Stomach (tissue), 9 donors: ENCODE data around the gene COQ4. TPM values are rescaled to one million over a fixed set of nuclear protein-coding genes. Genes with fewer than 3 reads are reported as not detected.

Source experiments
- DNase-seq, 2 donors: peaks; one replicate each; pipeline versions ENCODE4 v3.0.0 to v3.0.0-alpha.2; 2013 to 2019
- H3K27ac ChIP-seq, 5 donors: fragments of 200-600 bp in 4 of 5; sonication (generic) in 4 of 5; one replicate each; pipeline ENCODE4 v1.5.1; 2013 to 2019; ENCODE audit warnings: mild to moderate bottlenecking in 1 of 5, moderate library complexity in 1 of 5
- H3K27me3 ChIP-seq, 3 donors: fragments of 200-600 bp; sonication (generic); one replicate each; pipeline ENCODE4 v1.5.1; 2017 to 2019; ENCODE audit warnings: mixed run types in 1 of 3
- H3K36me3 ChIP-seq, 4 donors: fragments of 200-600 bp; sonication (generic); 1 replicate in 3 of 4; 2 replicates in 1 of 4; pipeline ENCODE4 v1.5.1; 2016 to 2019
- H3K4me1 ChIP-seq, 4 donors: fragments of 200-600 bp; sonication (generic); one replicate each; pipeline ENCODE4 v1.5.1; 2016 to 2019
- H3K4me3 ChIP-seq, 4 donors: fragments of 200-600 bp; sonication (generic) in 3 of 4; one replicate each; pipeline ENCODE4 v1.5.1; 2016 to 2019; ENCODE audit warnings: mild to moderate bottlenecking in 1 of 4
- H3K9me3 ChIP-seq, 4 donors: fragments of 200-600 bp; sonication (generic); one replicate each; pipeline ENCODE4 v1.5.1; 2016 to 2019
- EP300 ChIP-seq: sonication (generic); formaldehyde crosslinking; IDR thresholded peaks from one replicate; pipeline ENCODE4 v1.6.1; 2017; ENCODE audit warnings: antibody characterized with exemption
- POLR2A ChIP-seq, 4 donors: fragments of 450-650 bp; IDR thresholded peaks; one replicate each; pipeline ENCODE4 v1.6.1; 2016; ENCODE audit warnings: antibody characterized with exemption in 4 of 4, control low read depth in 2 of 4, mild to moderate bottlenecking in 1 of 4, moderate library complexity in 1 of 4
- POLR2AphosphoS5 ChIP-seq, 3 donors: sonication (generic); formaldehyde crosslinking; IDR thresholded peaks; one replicate each; pipeline ENCODE4 v1.6.1; 2016; ENCODE audit warnings: antibody characterized with exemption in 3 of 3
- WGBS, 5 donors: extraction: QIAGEN DNeasy Blood & Tissue Kit in 3 of 5; methylation state at CpG; one replicate each; pipeline versions ENCODE4 v1.1.5 to v1.1.7; 2013 to 2018; 5-methylcytosine and 5-hydroxymethylcytosine counted together
- intact Hi-C: fragments of 100-400 bp; cut with DNase I; formaldehyde crosslinking; loops from one replicate; pipeline ENCODE4 v1.15.1; 2023; ENCODE audit warnings: low total_unique reads
- polyA plus RNA-seq, 3 donors: library from polyadenylated mRNA; stranded (reverse); fragments of 200-250 nt; gene quantifications; one replicate each; pipeline ENCODE4 v1.2.3, GENCODE V29; 2013
- total RNA-seq, 5 donors: library from RNA; depleted of rRNA; stranded (reverse); fragments of >200 nt; gene quantifications; one replicate each; pipeline versions ENCODE4 v1.1.0 to v1.2.3, GENCODE V29; 2014 to 2016
- TF ChIP-seq, protein P1 (sequence below), 7 experiments: fragments of 450-650 bp in 4 of 7; fragments of 200-600 bp in 3 of 7; sonication (generic) in 3 of 7; IDR thresholded peaks; one replicate each; pipeline ENCODE4 v1.5.1; 2016 to 2019; ENCODE audit warnings: antibody characterized with exemption in 7 of 7, control low read depth in 2 of 7, mild to moderate bottlenecking in 1 of 7
- donor health status: healthy with polysubstance abuse.
- donor health status: Bipolar disorder and iron deficiency.
- donor health status: healthy.

Gene COQ4
- total and polyA plus RNA-seq, 8 donors = 10.5 to 156 (median 63.7) TPM

DNA sequence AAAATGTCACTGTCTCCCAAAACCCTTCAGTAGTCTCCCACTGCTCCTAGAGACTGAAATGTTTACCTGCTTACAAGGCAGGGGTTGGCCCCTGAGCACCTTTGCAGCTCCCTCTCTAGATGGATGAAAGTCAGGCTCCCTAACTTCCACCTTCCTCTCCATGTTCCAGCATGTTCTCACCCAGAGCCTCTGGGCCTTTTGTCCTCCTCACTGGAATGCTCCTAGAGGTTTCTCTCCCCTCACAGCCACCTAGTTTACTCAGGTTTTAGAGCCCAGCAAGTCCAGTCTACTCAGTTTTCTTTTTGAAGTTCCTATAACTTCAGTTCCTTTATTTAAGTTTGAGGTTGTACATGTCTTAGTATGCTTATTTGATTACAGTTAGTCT lies 47.7 kb downstream of the COQ4 start:
- Histone ChIP-seq H3K27ac (peak overlapping the region; percentile 91 to 95 (median 92)), H3K4me1 (peaks cover 21 to 38% (median 33%) of the 10 kb centered on the region in 4 donors), H3K36me3 (peaks cover 0 to 25% (median 19%) of the 10 kb centered on the region in 4 donors), H3K9me3 (no peaks in the 10 kb centered on the region), H3K4me3 (peak overlapping the region; percentile 65 to 92 (median 78)), H3K27me3 (no peaks in the 10 kb centered on the region)
- intact Hi-C loops = loop anchor here (10.0 kb wide), 1 partner anchor 124 kb away; no protein-coding TSS in a partner anchor
- DNase-seq = no peak
- no peak for TF ChIP-seq EP300
- TF ChIP-seq, protein P1, sequence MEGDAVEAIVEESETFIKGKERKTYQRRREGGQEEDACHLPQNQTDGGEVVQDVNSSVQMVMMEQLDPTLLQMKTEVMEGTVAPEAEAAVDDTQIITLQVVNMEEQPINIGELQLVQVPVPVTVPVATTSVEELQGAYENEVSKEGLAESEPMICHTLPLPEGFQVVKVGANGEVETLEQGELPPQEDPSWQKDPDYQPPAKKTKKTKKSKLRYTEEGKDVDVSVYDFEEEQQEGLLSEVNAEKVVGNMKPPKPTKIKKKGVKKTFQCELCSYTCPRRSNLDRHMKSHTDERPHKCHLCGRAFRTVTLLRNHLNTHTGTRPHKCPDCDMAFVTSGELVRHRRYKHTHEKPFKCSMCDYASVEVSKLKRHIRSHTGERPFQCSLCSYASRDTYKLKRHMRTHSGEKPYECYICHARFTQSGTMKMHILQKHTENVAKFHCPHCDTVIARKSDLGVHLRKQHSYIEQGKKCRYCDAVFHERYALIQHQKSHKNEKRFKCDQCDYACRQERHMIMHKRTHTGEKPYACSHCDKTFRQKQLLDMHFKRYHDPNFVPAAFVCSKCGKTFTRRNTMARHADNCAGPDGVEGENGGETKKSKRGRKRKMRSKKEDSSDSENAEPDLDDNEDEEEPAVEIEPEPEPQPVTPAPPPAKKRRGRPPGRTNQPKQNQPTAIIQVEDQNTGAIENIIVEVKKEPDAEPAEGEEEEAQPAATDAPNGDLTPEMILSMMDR (IDR thresholded peaks at IDR 0.05) = no peak
- TF ChIP-seq POLR2AphosphoS5 (IDR thresholded peaks at IDR 0.05) = no peak
- TF ChIP-seq POLR2A (IDR thresholded peaks at IDR 0.05) = no peak

DNA sequence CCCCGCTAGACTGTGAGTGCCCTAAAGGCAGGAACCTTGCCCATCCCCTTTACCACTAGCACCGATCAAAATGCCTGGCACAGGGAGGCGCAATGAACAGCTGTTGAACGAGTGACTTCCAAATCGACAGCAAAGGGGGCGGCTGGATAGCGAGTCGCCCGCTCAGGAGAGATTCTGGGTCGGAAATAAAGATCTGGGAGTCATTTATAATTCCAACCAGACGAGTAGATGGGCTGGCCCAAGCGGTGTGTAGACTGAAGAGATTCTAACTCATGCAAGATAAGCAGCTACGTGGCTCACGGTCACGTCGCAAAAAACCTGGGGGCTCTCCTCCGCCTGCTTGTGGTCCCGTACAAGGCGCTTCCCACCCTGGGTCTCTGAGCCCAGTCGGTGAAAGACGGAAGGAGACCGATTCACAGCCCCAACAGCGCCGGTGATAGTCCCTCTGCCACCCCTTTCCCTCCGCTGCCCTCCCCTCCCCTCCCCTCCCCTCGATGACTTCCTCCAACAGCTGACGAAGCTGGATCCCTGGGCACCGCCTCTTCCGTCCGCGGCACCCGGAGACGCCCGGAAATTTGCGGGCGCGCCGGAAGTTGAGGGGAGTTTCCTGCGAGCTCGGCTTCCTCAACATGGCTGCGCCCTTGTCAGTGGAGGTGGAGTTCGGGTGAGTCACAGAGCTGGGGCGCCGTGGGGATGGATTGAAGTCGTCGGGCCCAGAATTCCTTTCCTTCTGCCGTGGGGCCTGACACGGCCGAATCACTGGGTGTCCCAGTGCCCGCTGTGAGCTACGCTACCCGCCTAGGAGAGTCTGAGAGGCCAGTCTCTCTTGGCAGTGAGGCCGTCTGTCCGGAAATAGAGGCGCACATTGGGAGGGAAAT lies 48.4 kb downstream of the COQ4 start, which contains the start of gene URM1:
Gene URM1, plus strand, starts transcription at position 623 of the 878 bp plus-strand sequence. Its CDS starts 7 bp downstream, at position 630.
- intact Hi-C loops = loop anchor here (10.0 kb wide), 1 partner anchor 124 kb away; no protein-coding TSS in a partner anchor
- Histone ChIP-seq H3K9me3 (no peaks in the 10 kb centered on the region), H3K4me3 (peak within 1 kb of the TSS; percentile 65 to 92 (median 78)), H3K36me3 (peaks cover 0 to 29% (median 25%) of the 10 kb centered on the region in 4 donors), H3K27ac (peak within 1 kb of the TSS; percentile 91 to 95 (median 92)), H3K27me3 (no peaks in the 10 kb centered on the region), H3K4me1 (peaks cover 20 to 40% (median 32%) of the 10 kb centered on the region in 4 donors)
- peak; percentile 96 to 99 for DNase-seq
- TF ChIP-seq POLR2AphosphoS5 (IDR thresholded peaks at IDR 0.05) (peak; percentile 73 to 94 (median 80)), EP300 (no peak), POLR2A (IDR thresholded peaks at IDR 0.05) (peak in 2 of 4 donors; percentile 86 to 89)
- TF ChIP-seq, protein P1 (IDR thresholded peaks at IDR 0.05) = no peak
- 0 to 1% (median 0%) methylated on average over 16 to 55 of the region's 55 CpGs for WGBS, 5 donors

DNA sequence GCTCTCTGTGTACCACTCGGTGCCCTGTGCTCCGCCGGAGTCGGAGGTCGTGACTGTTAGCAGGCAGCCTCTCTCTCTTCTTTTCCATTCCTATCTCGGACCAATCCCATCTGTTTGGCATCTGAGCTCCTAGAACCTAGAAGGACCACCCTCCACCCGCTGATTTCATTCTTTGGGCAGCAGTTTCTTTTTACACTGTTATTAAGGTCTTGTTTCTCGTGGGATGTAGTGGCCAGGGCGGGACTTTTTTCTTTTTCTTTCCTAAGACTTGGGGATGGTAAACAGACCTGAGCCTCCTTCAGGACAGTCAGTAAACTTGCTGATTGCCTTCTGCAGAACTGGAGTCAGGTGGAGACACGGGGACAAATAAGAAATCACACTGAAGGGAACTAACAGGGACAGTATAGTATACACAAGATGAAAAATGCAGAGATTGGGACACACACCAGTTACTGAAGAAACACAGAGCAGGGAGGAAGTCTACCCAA lies 49.0 kb downstream of the COQ4 start:
- Histone ChIP-seq H3K4me3 (peak overlapping the region; percentile 65 to 92 (median 78)), H3K9me3 (no peaks in the 10 kb centered on the region), H3K27me3 (no peaks in the 10 kb centered on the region), H3K27ac (peak overlapping the region; percentile 59 to 95 (median 91)), H3K4me1 (peaks cover 20 to 42% (median 32%) of the 10 kb centered on the region in 4 donors), H3K36me3 (peaks cover 0 to 33% (median 28%) of the 10 kb centered on the region in 4 donors)
- intact Hi-C loops = loop anchor here (10.0 kb wide), 1 partner anchor 123 kb away; no protein-coding TSS in a partner anchor
- WGBS, 5 donors = 0 to 1% (median 1%) methylated on average over 10 of the region's 10 CpGs
- no peak for DNase-seq
- TF ChIP-seq, protein P1 (IDR thresholded peaks at IDR 0.05) = no peak
- no peak for TF ChIP-seq EP300
- no peak for TF ChIP-seq POLR2AphosphoS5 (IDR thresholded peaks at IDR 0.05)
- no peak for TF ChIP-seq POLR2A (IDR thresholded peaks at IDR 0.05)

GRCh38 chr9:128372188-128372641 lies 49.6 kb downstream of the COQ4 start:
- 17 to 33% (median 24%) methylated on average over 4 of the region's 4 CpGs for WGBS, 5 donors
- peak overlapping the region in 4 of 5 donors; percentile 91 to 95 (median 92) for H3K27ac ChIP-seq
- peak in 1 of 2 donors; percentile 49 for DNase-seq
- peaks cover 0 to 35% (median 28%) of the 10 kb centered on the region in 4 donors for H3K36me3 ChIP-seq
- intact Hi-C loops = loop anchor here (10.0 kb wide), 1 partner anchor 123 kb away; no protein-coding TSS in a partner anchor
- TF ChIP-seq POLR2AphosphoS5 (IDR thresholded peaks at IDR 0.05) (no peak), EP300 (no peak), POLR2A (IDR thresholded peaks at IDR 0.05) (no peak)
- no peaks in the 10 kb centered on the region for H3K9me3 ChIP-seq
- H3K4me1 ChIP-seq = peaks cover 20 to 42% (median 32%) of the 10 kb centered on the region in 4 donors
- H3K27me3 ChIP-seq = no peaks in the 10 kb centered on the region
- peak overlapping the region; percentile 65 to 92 (median 78) for H3K4me3 ChIP-seq
